Progenitor cell of endocrine pancreas (in vitro differentiated cells): ENCODE measurements around the gene CD300LD. TPM values are rescaled to one million over a fixed set of nuclear protein-coding genes. Genes with fewer than 3 reads are reported as not detected.

Source experiments
- DNase-seq: peaks from one replicate; pipeline ENCODE4 v3.0.0; 2021; ENCODE audit warnings: low spot score; ENCODE audit not compliant: unreplicated experiment
- H3K27ac Mint-ChIP-seq: 2 replicates; pipeline ENCODE4 v1.8.0; 2021; ENCODE audit warnings: mild to moderate bottlenecking, moderate library complexity, mixed read lengths
- H3K27me3 Mint-ChIP-seq: 2 replicates; pipeline ENCODE4 v1.8.0; 2021; ENCODE audit warnings: mixed read lengths
- H3K36me3 Mint-ChIP-seq: 2 replicates; pipeline ENCODE4 v1.8.0; 2022; ENCODE audit warnings: mixed read lengths; ENCODE audit not compliant: insufficient read depth
- H3K4me1 Mint-ChIP-seq: 2 replicates; pipeline ENCODE4 v1.8.0; 2021; ENCODE audit warnings: low read depth, mixed read lengths
- H3K4me3 Mint-ChIP-seq: 2 replicates; pipeline ENCODE4 v1.8.0; 2021; ENCODE audit warnings: low read depth, mild to moderate bottlenecking, moderate library complexity, mixed read lengths
- H3K9me3 Mint-ChIP-seq: 2 replicates; pipeline ENCODE4 v1.8.0; 2021; ENCODE audit warnings: low read depth, mixed read lengths
- total RNA-seq: library from RNA; stranded (reverse); gene quantifications from 2 replicates; pipeline ENCODE4 v1.2.1, GENCODE V29; 2021
- TF ChIP-seq, protein P1 (sequence below): fragments of 200-600 bp; sonication (generic); IDR thresholded peaks from one replicate; pipeline ENCODE4 v1.5.0; 2021; ENCODE audit warnings: antibody characterized with exemption, mild to moderate bottlenecking; ENCODE audit not compliant: unreplicated experiment

The CD300LD gene
- total RNA-seq, 1 donor from 2014 or later: not detected

DNA sequence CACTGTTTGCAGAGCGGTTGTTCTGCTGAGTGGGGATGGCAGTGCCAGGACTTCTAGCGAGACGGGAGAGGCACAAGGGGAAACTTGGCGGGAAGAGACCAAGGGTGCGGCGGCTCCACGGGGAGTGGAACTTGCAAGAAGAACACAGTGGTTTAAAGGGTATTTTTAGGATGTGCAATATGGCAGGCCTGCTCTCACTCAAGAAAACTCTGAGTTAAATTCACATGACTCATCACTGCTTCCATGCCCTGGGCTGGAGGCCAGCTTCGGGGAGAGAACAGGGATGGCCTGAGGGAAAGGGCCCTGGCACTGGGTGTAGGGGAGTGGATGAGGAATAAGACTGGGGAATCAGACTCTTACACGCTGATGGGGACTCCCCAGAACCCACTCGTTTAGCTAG lies 13.3 kb upstream of the CD300LD start:
- peaks cover 32% of the 10 kb centered on the region for H3K27me3 Mint-ChIP-seq
- no peaks in the 10 kb centered on the region for H3K4me1 Mint-ChIP-seq
- DNase-seq: no peak
- no peak overlapping the region for H3K27ac Mint-ChIP-seq
- no peaks in the 10 kb centered on the region for H3K36me3 Mint-ChIP-seq
- no peak overlapping the region for H3K4me3 Mint-ChIP-seq
- H3K9me3 Mint-ChIP-seq: no peaks in the 10 kb centered on the region
- TF ChIP-seq, protein P1, sequence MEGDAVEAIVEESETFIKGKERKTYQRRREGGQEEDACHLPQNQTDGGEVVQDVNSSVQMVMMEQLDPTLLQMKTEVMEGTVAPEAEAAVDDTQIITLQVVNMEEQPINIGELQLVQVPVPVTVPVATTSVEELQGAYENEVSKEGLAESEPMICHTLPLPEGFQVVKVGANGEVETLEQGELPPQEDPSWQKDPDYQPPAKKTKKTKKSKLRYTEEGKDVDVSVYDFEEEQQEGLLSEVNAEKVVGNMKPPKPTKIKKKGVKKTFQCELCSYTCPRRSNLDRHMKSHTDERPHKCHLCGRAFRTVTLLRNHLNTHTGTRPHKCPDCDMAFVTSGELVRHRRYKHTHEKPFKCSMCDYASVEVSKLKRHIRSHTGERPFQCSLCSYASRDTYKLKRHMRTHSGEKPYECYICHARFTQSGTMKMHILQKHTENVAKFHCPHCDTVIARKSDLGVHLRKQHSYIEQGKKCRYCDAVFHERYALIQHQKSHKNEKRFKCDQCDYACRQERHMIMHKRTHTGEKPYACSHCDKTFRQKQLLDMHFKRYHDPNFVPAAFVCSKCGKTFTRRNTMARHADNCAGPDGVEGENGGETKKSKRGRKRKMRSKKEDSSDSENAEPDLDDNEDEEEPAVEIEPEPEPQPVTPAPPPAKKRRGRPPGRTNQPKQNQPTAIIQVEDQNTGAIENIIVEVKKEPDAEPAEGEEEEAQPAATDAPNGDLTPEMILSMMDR: no peak

DNA sequence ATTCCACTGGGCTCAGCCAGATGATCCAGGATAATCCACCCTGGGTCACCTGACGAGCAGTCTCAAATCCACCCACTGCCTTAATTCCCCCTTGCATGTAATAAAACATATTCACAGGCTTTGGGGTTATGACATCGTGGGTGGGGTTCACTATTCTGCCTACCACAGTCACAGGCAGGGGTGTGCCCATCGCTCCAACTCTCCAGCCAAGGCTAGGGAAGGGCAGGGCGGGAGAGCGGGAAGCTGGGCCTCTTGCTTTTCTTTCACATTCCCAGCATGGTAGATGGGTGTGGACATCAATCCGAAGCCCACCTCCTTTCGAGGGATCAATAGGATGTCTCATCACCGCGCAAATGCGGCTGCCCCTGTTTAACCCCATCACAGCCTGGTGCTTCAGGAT lies 12.7 kb upstream of the CD300LD start:
- H3K27ac Mint-ChIP-seq: no peak overlapping the region
- H3K4me3 Mint-ChIP-seq: no peak overlapping the region
- no peaks in the 10 kb centered on the region for H3K9me3 Mint-ChIP-seq
- no peaks in the 10 kb centered on the region for H3K36me3 Mint-ChIP-seq
- no peak for DNase-seq
- no peaks in the 10 kb centered on the region for H3K4me1 Mint-ChIP-seq
- H3K27me3 Mint-ChIP-seq: peaks cover 38% of the 10 kb centered on the region
- TF ChIP-seq, protein P1: no peak

DNA sequence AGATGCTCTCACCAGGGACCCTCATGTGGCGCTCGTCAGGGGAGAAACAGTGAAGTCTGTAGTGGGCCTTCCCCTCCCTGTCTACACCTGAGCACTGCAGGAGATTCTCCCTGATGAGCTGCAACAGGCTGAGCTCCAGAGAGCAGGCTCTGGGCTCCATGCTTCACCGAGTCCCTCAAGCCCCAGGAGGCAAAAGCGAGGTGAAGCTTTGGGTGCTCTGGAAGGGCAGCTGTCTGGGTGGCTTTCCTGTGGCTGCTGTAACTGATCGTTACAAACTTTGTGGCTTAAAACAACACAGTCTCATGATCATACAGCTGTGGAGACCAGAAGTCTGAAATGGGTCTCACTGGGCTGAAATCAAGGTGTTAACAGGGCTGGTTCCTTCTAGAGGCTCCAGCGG lies 12.1 kb upstream of the CD300LD start:
- Mint-ChIP-seq H3K9me3 (no peaks in the 10 kb centered on the region), H3K27ac (no peak overlapping the region), H3K4me3 (no peak overlapping the region), H3K27me3 (peaks cover 43% of the 10 kb centered on the region), H3K4me1 (no peaks in the 10 kb centered on the region), H3K36me3 (no peaks in the 10 kb centered on the region)
- DNase-seq: no peak
- TF ChIP-seq, protein P1: no peak

DNA sequence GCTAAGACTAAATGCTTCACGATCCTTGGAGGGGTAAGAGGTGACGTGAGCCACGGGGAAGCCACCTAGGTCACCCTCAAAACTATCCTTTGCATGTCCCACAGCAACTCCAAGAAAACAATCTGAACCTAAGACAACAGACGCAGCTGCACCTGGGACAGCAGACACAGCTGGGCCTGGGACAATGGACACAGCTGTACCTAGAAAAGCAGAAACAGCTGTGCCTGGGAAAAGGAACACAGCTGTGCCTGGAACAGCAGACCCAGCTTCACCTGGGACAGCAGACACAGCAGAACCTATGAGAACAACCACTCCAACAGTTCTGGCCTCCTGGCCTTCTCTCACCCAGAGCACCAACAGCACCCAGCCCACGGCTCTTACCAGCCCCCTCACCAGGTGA lies 11.7 kb upstream of the CD300LD start:
- Mint-ChIP-seq H3K4me1 (no peaks in the 10 kb centered on the region), H3K36me3 (no peaks in the 10 kb centered on the region), H3K4me3 (no peak overlapping the region), H3K27me3 (peaks cover 43% of the 10 kb centered on the region), H3K9me3 (no peaks in the 10 kb centered on the region), H3K27ac (no peak overlapping the region)
- TF ChIP-seq, protein P1: no peak
- DNase-seq: no peak

DNA sequence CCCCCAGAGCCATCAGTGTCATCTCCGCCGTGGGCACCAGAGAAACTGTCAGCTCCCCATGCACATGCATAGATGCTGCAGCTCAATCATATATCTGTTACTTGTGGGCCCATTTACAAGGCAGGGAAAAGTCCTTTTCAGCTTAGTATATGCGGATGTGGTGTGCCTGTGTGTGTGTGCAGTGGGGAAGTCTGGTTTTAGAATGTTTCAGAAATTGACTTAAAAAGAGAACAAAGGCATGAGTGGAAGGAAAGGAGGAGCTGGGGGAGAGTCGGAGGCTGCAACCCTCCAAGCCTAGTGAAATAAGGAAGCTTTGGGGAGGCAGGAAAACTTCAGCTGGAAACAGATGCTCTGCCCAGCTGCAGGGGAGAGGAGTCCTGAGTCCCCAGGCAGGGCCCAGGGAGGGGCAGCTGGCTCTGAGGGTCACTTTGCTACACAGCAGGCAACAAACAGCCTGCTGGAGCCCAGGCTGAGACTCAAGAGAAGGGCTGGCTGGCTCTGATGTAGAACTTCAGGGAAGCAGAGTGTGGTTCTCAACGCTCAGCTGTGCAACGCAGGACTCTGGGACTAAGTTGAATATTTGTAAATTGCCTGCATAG lies 11.1 kb upstream of the CD300LD start:
- TF ChIP-seq, protein P1: no peak
- H3K27me3 Mint-ChIP-seq: peaks cover 46% of the 10 kb centered on the region
- H3K27ac Mint-ChIP-seq: no peak overlapping the region
- no peak overlapping the region for H3K4me3 Mint-ChIP-seq
- H3K4me1 Mint-ChIP-seq: no peaks in the 10 kb centered on the region
- H3K36me3 Mint-ChIP-seq: no peaks in the 10 kb centered on the region
- no peak for DNase-seq
- no peaks in the 10 kb centered on the region for H3K9me3 Mint-ChIP-seq
